Panc1 (cell line): ENCODE data around the gene RTP1. TPM values are rescaled to one million over a fixed set of nuclear protein-coding genes. Genes with fewer than 3 reads are reported as not detected.

Source experiments
- ATAC-seq: fragments of 200-7000 bp; cut with Tn5 transposase; 2 replicates; pipeline ENCODE4 v1.9.1; 2020; ENCODE audit warnings: mild to moderate bottlenecking, moderate library complexity
- BruUV-seq: library from RNA; stranded (reverse); fragments of 400-500 nt; replicated peaks from 2 replicates; lab custom pipeline; 2021; lab: Mats Ljungman, UMichigan
- CTCF ChIA-PET: fragments of 300-600 bp; sonication (Branson Sonifier 250); formaldehyde crosslinking; loops from one replicate; lab custom pipeline; 2022; ENCODE audit warnings: antibody characterized with exemption; lab: Charles Lee
- POLR2A ChIA-PET: fragments of 300-600 bp; sonication (Branson Sonifier 250); formaldehyde crosslinking; loops from one replicate; lab custom pipeline; 2022; ENCODE audit warnings: antibody characterized with exemption; lab: Charles Lee
- DNase-seq: peaks from one replicate; pipeline ENCODE4 v3.0.0-alpha.2; 2010; ENCODE audit warnings: low read depth, low spot score
- H3K27ac ChIP-seq: 2 replicates; pipeline ENCODE4 v1.5.1; 2011; ENCODE audit warnings: mild to moderate bottlenecking, low read length, inconsistent platforms
- H3K27me3 ChIP-seq: fragments of 200-500 bp; sonication (Bioruptor generic); 2 replicates; pipeline ENCODE4 v1.6.0; 2014; ENCODE audit warnings: low read length, inconsistent platforms; ENCODE audit not compliant: control insufficient read depth, insufficient read depth
- H3K36me3 ChIP-seq: fragments of 200-500 bp; sonication (Bioruptor generic); 2 replicates; pipeline ENCODE4 v1.5.1; 2014; ENCODE audit warnings: inconsistent platforms, mild to moderate bottlenecking, low read length, moderate library complexity; ENCODE audit not compliant: control insufficient read depth, insufficient read depth
- H3K4me1 ChIP-seq: 2 replicates; pipeline ENCODE4 v1.5.1; 2011; ENCODE audit warnings: inconsistent platforms, mild to moderate bottlenecking, low read length, moderate library complexity; ENCODE audit not compliant: control insufficient read depth, insufficient read depth
- H3K4me3 ChIP-seq, 2 experiments: 2 replicates each; pipeline ENCODE4 v1.5.1; 2011 to 2012; ENCODE audit warnings: low read depth in 2 of 2, low read length in 2 of 2, mild to moderate bottlenecking in 2 of 2, inconsistent platforms in 1 of 2, moderate library complexity in 1 of 2
- H3K9me3 ChIP-seq: fragments of 200-500 bp; sonication (Bioruptor generic); 2 replicates; pipeline ENCODE4 v1.5.1; 2014; ENCODE audit warnings: low read depth, mild to moderate bottlenecking, inconsistent platforms, low read length, moderate library complexity; ENCODE audit not compliant: control insufficient read depth, insufficient read depth
- POLR2AphosphoS5 ChIP-seq: IDR thresholded peaks from 2 replicates; pipeline ENCODE4 v1.6.1; 2012; ENCODE audit warnings: mild to moderate bottlenecking, low read depth, low read length, moderate library complexity
- SIN3A ChIP-seq: IDR thresholded peaks from 2 replicates; pipeline ENCODE4 v1.6.1; 2012; ENCODE audit warnings: low read depth, mild to moderate bottlenecking, low read length, moderate library complexity, borderline replicate concordance; ENCODE audit not compliant: insufficient read depth
- TCF7L2 ChIP-seq: IDR thresholded peaks from 2 replicates; pipeline ENCODE4 v1.6.1; 2011; ENCODE audit warnings: mild to moderate bottlenecking, low read depth, low read length, inconsistent platforms
- in situ Hi-C: cut with HindIII; loops from 2 replicates; pipeline ENCODE4 v1.10.0; 2016; ENCODE audit warnings: low sequenced_read_pairs, low pct_unique_long_range_greater_than_20kb
- intact Hi-C: fragments of 100-400 bp; cut with micrococcal nuclease; formaldehyde crosslinking; loops from one replicate; pipeline ENCODE4 v1.10.0; 2022; ENCODE audit not compliant: unreplicated experiment
- total RNA-seq: library from RNA; stranded (reverse); gene quantifications from one replicate; pipeline ENCODE4 v1.2.1, GENCODE V29; 2021; ENCODE audit not compliant: unreplicated experiment
- TF ChIP-seq, protein P1 (sequence below): fragments of 450-650 bp; IDR thresholded peaks from 2 replicates; pipeline ENCODE4 v1.5.1; 2017; ENCODE audit warnings: mild to moderate bottlenecking
- TF ChIP-seq, protein P2 (sequence below), 2 experiments: IDR thresholded peaks; 2 replicates each; pipeline ENCODE4 v1.6.1; 2011 to 2012; ENCODE audit warnings: low read depth in 2 of 2, control low read depth in 1 of 2, low read length in 1 of 2, mild to moderate bottlenecking in 1 of 2, moderate library complexity in 1 of 2; ENCODE audit not compliant: insufficient read depth in 1 of 2

The RTP1 gene
- total RNA-seq, 1 experiment from 2014 or later, result not detected

DNA sequence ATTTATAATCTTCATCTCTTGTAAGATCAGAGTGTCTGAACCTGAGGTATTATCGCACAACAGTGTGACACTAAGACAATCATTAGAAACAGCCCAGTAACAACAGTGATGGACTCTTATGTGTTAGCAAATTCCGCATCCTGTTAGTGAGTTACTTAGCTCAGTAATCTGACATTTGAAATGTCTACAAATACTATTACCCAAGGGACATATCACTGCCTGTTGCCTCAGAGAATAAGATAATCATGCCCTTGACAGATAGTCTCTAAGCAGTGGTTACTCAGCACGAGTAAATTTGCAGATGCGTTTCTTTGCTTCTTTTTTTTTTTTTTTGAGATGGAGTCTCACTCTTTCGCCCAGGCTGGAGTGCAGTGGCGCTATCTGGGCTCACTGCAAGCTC lies 13.4 kb upstream of the RTP1 start:
- CTCF ChIA-PET, result no interaction called here
- H3K9me3 ChIP-seq, result no peaks in the 10 kb centered on the region
- no peak overlapping the region for H3K4me3 ChIP-seq
- BruUV-seq, result no TSS peak
- no peaks in the 10 kb centered on the region for H3K36me3 ChIP-seq
- H3K4me1 ChIP-seq, result no peaks in the 10 kb centered on the region
- in situ Hi-C loops, result no loop called here
- peaks cover 2% of the 10 kb centered on the region; the same call in 1 of the 2 replicates for H3K27me3 ChIP-seq
- POLR2A ChIA-PET, result no interaction called here
- no peak overlapping the region for H3K27ac ChIP-seq
- DNase-seq, result no peak
- TF ChIP-seq, protein P1, sequence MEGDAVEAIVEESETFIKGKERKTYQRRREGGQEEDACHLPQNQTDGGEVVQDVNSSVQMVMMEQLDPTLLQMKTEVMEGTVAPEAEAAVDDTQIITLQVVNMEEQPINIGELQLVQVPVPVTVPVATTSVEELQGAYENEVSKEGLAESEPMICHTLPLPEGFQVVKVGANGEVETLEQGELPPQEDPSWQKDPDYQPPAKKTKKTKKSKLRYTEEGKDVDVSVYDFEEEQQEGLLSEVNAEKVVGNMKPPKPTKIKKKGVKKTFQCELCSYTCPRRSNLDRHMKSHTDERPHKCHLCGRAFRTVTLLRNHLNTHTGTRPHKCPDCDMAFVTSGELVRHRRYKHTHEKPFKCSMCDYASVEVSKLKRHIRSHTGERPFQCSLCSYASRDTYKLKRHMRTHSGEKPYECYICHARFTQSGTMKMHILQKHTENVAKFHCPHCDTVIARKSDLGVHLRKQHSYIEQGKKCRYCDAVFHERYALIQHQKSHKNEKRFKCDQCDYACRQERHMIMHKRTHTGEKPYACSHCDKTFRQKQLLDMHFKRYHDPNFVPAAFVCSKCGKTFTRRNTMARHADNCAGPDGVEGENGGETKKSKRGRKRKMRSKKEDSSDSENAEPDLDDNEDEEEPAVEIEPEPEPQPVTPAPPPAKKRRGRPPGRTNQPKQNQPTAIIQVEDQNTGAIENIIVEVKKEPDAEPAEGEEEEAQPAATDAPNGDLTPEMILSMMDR, result no peak
- no peak for TF ChIP-seq POLR2AphosphoS5
- intact Hi-C loops, result no loop called here
- ATAC-seq, result no peak

DNA sequence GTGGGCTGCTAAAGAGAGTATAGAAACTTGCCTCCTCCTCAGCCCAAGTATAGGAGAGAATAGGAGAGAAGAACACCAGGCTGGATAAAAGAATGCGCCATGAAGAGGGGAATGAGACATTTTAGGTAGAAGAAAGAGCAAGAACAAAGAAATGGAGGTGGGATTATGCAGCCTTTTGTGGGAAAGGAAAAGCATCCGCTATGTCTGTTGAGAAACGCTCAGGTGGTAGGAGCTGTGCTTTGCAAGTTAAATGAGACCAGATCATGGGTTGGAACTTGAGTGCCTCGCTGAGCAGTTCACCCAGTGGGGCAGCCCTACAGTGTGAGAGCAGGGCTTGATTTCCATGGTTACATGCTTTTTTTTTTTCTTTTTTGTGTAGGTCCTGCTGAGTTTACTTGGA lies 11.5 kb upstream of the RTP1 start:
- in situ Hi-C loops (no loop called here), intact Hi-C loops (no loop called here)
- no TSS peak for BruUV-seq
- DNase-seq, result no peak
- no peaks in the 10 kb centered on the region for H3K4me1 ChIP-seq
- TF ChIP-seq, protein P2, sequence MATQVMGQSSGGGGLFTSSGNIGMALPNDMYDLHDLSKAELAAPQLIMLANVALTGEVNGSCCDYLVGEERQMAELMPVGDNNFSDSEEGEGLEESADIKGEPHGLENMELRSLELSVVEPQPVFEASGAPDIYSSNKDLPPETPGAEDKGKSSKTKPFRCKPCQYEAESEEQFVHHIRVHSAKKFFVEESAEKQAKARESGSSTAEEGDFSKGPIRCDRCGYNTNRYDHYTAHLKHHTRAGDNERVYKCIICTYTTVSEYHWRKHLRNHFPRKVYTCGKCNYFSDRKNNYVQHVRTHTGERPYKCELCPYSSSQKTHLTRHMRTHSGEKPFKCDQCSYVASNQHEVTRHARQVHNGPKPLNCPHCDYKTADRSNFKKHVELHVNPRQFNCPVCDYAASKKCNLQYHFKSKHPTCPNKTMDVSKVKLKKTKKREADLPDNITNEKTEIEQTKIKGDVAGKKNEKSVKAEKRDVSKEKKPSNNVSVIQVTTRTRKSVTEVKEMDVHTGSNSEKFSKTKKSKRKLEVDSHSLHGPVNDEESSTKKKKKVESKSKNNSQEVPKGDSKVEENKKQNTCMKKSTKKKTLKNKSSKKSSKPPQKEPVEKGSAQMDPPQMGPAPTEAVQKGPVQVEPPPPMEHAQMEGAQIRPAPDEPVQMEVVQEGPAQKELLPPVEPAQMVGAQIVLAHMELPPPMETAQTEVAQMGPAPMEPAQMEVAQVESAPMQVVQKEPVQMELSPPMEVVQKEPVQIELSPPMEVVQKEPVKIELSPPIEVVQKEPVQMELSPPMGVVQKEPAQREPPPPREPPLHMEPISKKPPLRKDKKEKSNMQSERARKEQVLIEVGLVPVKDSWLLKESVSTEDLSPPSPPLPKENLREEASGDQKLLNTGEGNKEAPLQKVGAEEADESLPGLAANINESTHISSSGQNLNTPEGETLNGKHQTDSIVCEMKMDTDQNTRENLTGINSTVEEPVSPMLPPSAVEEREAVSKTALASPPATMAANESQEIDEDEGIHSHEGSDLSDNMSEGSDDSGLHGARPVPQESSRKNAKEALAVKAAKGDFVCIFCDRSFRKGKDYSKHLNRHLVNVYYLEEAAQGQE (IDR thresholded peaks at IDR 0.05; ENCODE audit: insufficient read depth in 1 of 2, low read depth in 2 of 2, low read length in 1 of 2), result no peak
- no peak for TF ChIP-seq SIN3A
- TF ChIP-seq POLR2AphosphoS5, result no peak
- TF ChIP-seq, protein P1, result no peak
- no peak for TF ChIP-seq TCF7L2
- H3K4me3 ChIP-seq, result no peak overlapping the region
- no peak for ATAC-seq
- ChIA-PET POLR2A (no interaction called here), CTCF (no interaction called here)
- no peaks in the 10 kb centered on the region for H3K36me3 ChIP-seq
- H3K27me3 ChIP-seq, result peaks cover 7% of the 10 kb centered on the region
- no peaks in the 10 kb centered on the region for H3K9me3 ChIP-seq
- H3K27ac ChIP-seq, result no peak overlapping the region

GRCh38 chr3:187186375-187186774 lies 10.9 kb upstream of the RTP1 start:
- peaks cover 7% of the 10 kb centered on the region for H3K27me3 ChIP-seq
- no peak overlapping the region for H3K4me3 ChIP-seq
- ChIA-PET CTCF (no interaction called here), POLR2A (no interaction called here)
- TF ChIP-seq, protein P2 (IDR thresholded peaks at IDR 0.05; ENCODE audit: insufficient read depth in 1 of 2, low read depth in 2 of 2, low read length in 1 of 2), result no peak
- TF ChIP-seq, protein P1, result no peak
- TF ChIP-seq POLR2AphosphoS5 (no peak), SIN3A (no peak), TCF7L2 (no peak)
- intact Hi-C loops (no loop called here), in situ Hi-C loops (no loop called here)
- DNase-seq, result no peak
- no peaks in the 10 kb centered on the region for H3K9me3 ChIP-seq
- no peak for ATAC-seq
- BruUV-seq, result no TSS peak
- no peaks in the 10 kb centered on the region for H3K4me1 ChIP-seq
- H3K36me3 ChIP-seq, result no peaks in the 10 kb centered on the region
- H3K27ac ChIP-seq, result no peak overlapping the region
